GM21717 (cell line): ENCODE measurements around the gene TPK1.

Experiments used
- ATAC-seq: cut with Tn5 transposase; IDR thresholded peaks from one replicate; pipeline ENCODE4 v1.9.1; 2021; ENCODE audit warnings: mild to moderate bottlenecking, moderate library complexity; ENCODE audit not compliant: unreplicated experiment

Gene TPK1

GRCh38 chr7:144835652-144836544, at the start of gene TPK1:
Gene TPK1, minus strand, starts transcription at chr7:144836053. Its CDS starts 451 bp downstream, at chr7:144835602.
- ATAC-seq: peak; percentile 86

DNA sequence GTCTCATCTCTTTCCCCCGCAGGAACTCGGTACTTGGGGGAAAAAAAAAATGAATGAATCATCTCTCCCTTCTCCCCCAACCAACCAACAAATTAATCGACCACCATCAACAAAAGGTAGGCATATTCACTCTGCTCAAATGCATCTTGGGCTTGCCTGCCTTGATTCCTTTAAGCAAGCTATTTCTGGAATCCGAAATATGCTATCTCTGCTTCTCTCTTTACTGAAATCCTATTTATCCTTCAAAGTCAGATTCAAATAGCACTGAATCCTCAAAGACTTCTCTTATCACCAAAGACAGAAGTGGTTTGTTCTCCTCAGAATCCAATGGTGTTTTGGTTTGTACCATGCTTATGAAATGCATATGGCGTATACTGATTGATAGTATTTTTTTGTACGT, 49.6 kb upstream of the TPK1 start:
- ATAC-seq: no peak

DNA sequence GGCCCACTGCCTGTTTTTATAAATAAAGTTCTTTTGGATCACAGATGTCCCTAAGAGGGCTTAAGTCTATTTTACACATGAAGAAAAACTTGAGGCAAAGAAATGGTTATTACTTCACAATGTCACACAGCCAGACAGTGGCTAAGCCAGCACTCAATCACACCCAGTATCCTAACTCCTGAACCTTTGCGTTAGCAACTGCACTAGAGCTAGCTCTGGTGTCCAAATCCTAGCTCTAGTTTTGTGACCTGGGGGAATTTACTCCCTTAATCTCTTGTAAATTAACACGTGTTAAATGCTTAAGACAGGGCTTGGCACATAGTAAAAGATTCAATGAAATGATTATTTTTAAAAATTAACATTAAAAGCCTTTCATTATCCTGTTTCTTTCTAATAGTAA, 49.0 kb upstream of the TPK1 start:
- ATAC-seq: no peak

- ATAC-seq: no peak
Observed at GRCh38 chr7:144873316-144873845, 37.5 kb upstream of the TPK1 start.

- no peak for ATAC-seq
Observed at GRCh38 chr7:144869082-144869481, 33.2 kb upstream of the TPK1 start.

DNA sequence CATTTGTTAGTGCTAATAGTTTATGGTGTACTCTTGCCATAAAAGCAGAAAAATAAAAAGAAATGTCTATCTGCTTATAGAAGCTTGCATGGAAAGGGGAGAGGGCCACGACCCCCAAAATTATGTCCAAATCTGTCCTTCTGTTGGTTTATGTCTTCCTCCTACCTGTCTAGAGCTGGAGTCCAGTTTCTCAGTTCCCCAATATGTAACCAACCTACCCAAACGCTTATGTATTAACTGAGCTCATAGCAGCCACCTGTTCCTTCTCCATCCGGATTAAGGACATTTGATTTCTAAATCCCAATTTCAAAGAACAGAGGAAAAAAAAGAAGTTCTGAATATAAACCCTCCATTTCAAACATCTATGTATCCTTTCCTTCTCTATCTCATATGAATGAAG, 30.3 kb upstream of the TPK1 start:
- no peak for ATAC-seq

DNA sequence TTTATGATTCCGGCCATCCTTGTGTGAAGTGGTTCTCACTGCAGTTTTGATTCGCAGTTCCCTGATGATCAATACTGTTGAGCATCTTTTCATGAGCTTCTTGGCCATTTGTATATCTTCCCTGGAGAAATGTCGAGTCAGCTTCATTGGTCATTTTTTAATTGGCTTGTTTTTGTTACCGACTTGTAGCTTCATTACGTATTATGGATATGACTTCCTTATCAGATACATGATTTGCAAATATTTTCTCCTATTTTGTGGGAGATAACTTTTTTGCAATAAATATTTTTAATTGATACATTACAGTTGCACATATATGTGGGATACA, 27.4 kb upstream of the TPK1 start:
- no peak for ATAC-seq

DNA sequence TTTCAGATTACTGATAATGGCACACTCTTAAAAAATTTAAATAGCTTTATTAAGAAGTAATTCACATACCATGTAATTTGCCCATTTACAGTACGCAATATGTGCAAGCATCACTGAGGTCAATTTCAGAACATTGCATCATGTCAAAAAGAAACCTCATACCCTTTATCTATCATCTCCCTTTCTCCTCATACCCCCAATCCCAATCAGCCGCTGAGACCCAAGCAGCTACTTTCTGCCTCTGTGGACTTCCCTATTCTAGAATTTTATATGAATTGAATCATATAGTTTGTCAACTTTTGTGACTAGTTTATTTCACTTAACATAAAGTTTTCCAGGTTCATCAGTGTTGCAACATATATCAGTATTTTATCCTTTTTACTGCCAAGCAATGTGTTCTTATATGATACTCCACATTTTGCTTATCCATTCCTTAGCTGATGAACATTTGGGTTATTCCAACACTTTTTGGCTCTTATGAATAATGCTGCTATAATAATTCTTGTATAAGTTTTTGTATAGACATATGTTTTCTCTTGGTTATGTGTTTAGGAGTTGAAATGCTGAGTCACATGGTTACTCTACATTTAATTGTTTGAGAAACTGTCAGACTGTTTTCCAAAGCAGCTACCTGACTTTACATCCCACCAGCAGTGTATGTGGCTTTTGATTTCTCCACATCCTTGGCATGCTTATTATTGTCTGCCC, 26.9 kb upstream of the TPK1 start:
- ATAC-seq: no peak

DNA sequence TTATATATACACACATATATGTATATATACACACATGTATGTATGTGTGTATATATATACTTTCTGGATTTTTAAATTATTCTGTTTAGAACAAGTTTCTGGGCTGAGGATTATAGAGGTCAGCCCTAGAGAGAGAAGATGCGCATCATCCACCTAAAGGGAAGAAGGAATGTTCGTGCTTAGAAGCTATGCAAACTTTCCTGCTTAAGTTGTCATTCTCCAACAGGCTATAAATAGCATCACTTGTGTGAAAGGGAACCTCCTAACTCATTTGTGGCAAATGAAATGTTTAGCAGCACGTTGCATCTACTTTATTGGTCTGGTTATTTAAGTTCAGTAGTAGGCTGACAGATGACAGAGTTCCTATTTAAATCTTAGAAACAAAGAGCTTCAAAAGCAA, 23.9 kb upstream of the TPK1 start:
- no peak for ATAC-seq

GRCh38 chr7:144857463-144857862, 21.6 kb upstream of the TPK1 start:
- ATAC-seq: no peak

DNA sequence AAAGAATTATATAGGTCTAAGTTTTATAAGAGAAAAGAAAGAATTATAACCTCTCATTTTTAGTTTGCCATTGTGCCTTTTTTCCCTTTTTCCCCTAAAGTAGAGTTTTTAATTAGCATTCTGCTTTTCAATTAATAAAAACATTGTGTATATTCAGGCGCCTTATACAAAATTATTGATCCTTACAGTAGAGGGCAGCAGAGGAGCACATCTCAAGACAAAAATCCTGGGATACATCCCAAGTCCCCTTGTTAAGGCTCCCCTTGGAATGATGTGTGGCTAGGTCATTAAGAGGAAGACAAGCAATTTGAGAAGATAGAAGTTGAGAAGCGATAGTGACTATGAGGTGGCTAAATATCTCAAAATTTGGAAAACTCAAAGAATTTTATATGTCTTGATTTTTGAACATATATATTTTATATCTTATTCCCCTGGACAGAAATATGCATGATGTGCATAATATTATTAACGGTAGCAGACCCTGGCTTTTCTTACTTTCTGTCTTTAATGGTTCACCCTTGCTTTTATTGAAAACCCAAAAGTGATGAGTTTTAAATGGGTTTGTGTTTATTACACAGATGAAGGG, 19.1 kb upstream of the TPK1 start:
- no peak for ATAC-seq

- ATAC-seq: no peak
Observed at GRCh38 chr7:144853542-144853941, 17.7 kb upstream of the TPK1 start.

- no peak for ATAC-seq
Observed at GRCh38 chr7:144848078-144848477, 12.2 kb upstream of the TPK1 start.

DNA sequence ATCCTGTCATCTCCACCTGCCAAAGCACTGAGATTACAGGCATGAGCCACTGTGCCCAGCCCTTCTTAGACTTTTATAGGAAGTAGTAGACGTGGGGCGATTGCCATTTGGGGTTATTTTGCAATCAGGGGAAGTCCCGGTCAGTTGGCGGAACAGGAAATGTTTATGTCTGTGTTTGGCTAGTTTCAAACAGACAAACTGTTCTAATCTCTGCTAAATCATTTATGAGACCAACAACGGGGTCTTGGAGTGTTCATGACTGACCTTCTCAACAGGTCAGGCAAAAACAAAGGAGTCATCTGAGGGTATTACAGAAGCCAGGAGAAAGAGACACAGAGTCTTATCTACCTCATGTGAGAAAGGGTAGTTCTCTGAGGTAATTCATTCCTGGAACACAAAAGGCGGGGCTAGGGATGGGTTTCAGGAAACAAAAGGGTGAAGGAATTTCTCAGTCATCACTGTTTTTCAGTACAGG, 6.6 kb upstream of the TPK1 start:
- peak; percentile 85 for ATAC-seq

GRCh38 chr7:144836545-144836842, 641 bp upstream of the TPK1 start:
- no peak for ATAC-seq

GRCh38 chr7:144835155-144835611, 670 bp downstream of the TPK1 start:
- ATAC-seq: peak; percentile 44

- ATAC-seq: peak; percentile 45
Observed at GRCh38 chr7:144834641-144835144, 1.2 kb downstream of the TPK1 start.

DNA sequence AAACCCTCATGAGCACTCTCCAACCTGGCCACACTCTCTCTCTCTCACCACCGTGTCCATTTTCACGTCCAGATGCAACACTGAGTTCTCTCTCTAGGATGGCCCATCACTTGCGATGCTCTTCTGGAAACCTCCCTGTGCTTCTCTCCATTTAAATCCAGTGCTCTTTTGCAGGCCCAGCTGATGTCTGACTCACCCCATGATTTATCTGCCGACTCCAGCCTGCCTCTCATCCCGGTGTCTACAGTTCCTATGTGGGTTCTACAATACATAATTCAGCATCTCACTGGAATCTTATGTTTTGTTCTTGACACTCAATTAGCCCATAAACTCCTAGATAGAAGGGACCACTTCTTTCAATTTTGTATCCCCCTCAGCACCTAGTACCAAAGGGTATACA, 5.0 kb downstream of the TPK1 start:
- no peak for ATAC-seq

- no peak for ATAC-seq
Observed at GRCh38 chr7:144830024-144830785, 5.6 kb downstream of the TPK1 start.

- no peak for ATAC-seq
Observed at GRCh38 chr7:144827621-144828020, 8.2 kb downstream of the TPK1 start.

GRCh38 chr7:144826208-144826607, 9.6 kb downstream of the TPK1 start:
- no peak for ATAC-seq
